ENCODE data around the gene MALAT1. TPM values are rescaled to one million over a fixed set of nuclear protein-coding genes. Genes with fewer than 3 reads are reported as not detected.

MALAT1 gene
- total and polyA plus RNA-seq, 2 donors (not counting 1 experiment from before 2014, with no cell fraction given): 646 to 32,417 TPM

GRCh38 chr11:65503368-65503948 lies 4.6 kb downstream of the MALAT1 start:
- WGBS (ENCODE audit: insufficient coverage): no CpG with 5 or more reads among the region's 3 CpGs
- H3K79me2 ChIP-seq (ENCODE audit: control insufficient read depth, insufficient read depth, low read length): peaks cover 75% of the 10 kb centered on the region
- H3K27me3 ChIP-seq (replicated peaks in 1 of 4; ENCODE audit: control extremely low read depth in 1 of 4, control insufficient read depth in 3 of 4, insufficient read depth in 4 of 4, low read length in 3 of 4): no peaks in the 10 kb centered on the region
- intact Hi-C loops (cut with micrococcal nuclease): no loop called here
- peaks cover 51% of the 10 kb centered on the region for H3K4me1 Mint-ChIP-seq
- ChIA-PET CTCF (interaction anchor here (1.2 to 17.5 kb wide), 6 partner anchors 9 to 132 kb away, joined by 3 to 541 read pairs (median 6); partner anchors contain the start of genes FRMD8, NEAT1 and SLC25A45), POLR2A (interaction anchor here (0.6 to 20.7 kb wide), 10 partner anchors 10 to 732 kb away, joined by 3 to 1159 read pairs (median 6); partner anchors contain the start of gene NEAT1)
- no peaks in the 10 kb centered on the region for H3K27me3 Mint-ChIP-seq
- H3K4me3 Mint-ChIP-seq: no peak overlapping the region
- H3K27ac Mint-ChIP-seq: peak overlapping the region; percentile 39
- peaks cover 42 to 47% of the 10 kb centered on the region in 2 donors for H3K4me1 ChIP-seq (ENCODE audit: control insufficient read depth in 2 of 2, insufficient read depth in 2 of 2, low read length in 2 of 2)
- H3K4me2 ChIP-seq (replicated peaks; ENCODE audit: low read depth, low read length, poor library complexity, severe bottlenecking): peak overlapping the region; percentile 97
- DNase-seq: no peak
- peaks cover 1 to 67% of the 10 kb centered on the region in 2 experiments for H3K36me3 ChIP-seq (replicated peaks in 1 of 2; ENCODE audit: control extremely low read depth in 1 of 2, control insufficient read depth in 1 of 2, extremely low read depth in 1 of 2, insufficient read depth in 2 of 2, low read length in 1 of 2)
- H3K27ac ChIP-seq (ENCODE audit: low read length in 2 of 2): peak overlapping the region; percentile 0 to 99
- H2AFZ ChIP-seq (ENCODE audit: insufficient read depth, low read depth, low read length, poor library complexity, severe bottlenecking): no peak overlapping the region
- TF ChIP-seq EZH2 (IDR thresholded peaks at IDR 0.05; ENCODE audit: borderline replicate concordance, insufficient read depth, low read depth, low read length, poor library complexity, severe bottlenecking) (no peak), CTCF (IDR thresholded peaks at IDR 0.05) (no peak)
- no peaks in the 10 kb centered on the region for H3K9me3 ChIP-seq (ENCODE audit: control extremely low read depth in 1 of 3, control insufficient read depth in 2 of 3, insufficient read depth in 1 of 3, low read length in 2 of 3)
- ATAC-seq (ENCODE audit: low read depth): no peak
- H4K20me1 ChIP-seq (ENCODE audit: control insufficient read depth, insufficient read depth, low read length, poor library complexity, severe bottlenecking): peaks cover 82% of the 10 kb centered on the region
- peak overlapping the region; percentile 97 for H3K9ac ChIP-seq (ENCODE audit: low read length)
- H3K9me3 Mint-ChIP-seq (ENCODE audit: insufficient read depth): no peaks in the 10 kb centered on the region
- H3K4me3 ChIP-seq (ENCODE audit: control extremely low read depth in 1 of 5, extremely low read depth in 1 of 5, insufficient read depth in 1 of 5, low read depth in 2 of 5, low read length in 4 of 5): peak overlapping the region; percentile 76 to 100 (median 93)
